ENCODE results near the gene ANKLE1.

The ANKLE1 gene

DNA sequence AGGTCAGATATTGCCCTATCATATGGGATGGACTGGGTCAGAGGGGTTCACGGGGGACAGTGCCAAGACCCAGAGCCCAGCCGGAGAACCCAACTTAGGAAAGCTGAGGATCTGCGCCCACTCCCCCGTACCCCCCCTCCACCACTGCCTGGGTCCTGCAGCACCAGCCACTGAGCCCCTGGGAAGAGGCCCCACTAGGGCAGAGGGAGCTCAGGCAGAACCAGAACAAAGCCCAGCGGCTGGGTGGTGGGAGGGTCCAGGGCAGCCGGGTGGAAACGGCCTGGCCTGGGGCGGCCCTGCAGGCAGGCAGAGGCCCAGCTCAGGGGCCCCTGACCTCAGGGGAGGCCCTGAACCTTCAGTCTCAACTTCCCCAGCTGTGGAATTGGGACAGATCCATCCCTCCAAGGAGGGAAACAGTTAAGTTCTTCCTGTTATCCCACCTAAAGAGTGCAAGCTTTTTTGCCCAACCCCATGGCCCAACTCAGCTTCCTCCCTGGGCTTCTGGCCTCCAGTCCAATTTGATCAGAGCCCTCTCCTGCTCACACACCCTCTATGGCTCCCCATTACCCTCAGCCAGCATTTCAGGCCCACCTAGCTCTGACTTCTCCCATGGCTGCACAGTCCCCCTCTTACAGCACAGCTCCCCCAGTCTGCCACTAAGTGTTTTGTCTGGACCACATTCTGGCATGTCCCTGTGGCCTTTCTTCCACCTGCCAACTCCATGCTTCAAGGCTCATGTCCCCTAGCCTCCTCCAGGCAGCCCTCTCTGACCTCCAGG, 39.1 kb upstream of the ANKLE1 start:
- H3K4me2 ChIP-seq (ENCODE audit: low read length) = peak overlapping the region; percentile 89
- peaks cover 33% of the 10 kb centered on the region for H3K36me3 ChIP-seq (ENCODE audit: control insufficient read depth, low read length)
- no peaks in the 10 kb centered on the region for H3K9me2 ChIP-seq (replicated peaks; ENCODE audit: control insufficient read depth, low read length)
- no peaks in the 10 kb centered on the region for H3K27me3 ChIP-seq (ENCODE audit: control insufficient read depth, low read length)
- H3K79me2 ChIP-seq (ENCODE audit: control insufficient read depth, low read length) = peaks cover 52% of the 10 kb centered on the region
- H4K20me1 ChIP-seq (ENCODE audit: control insufficient read depth, insufficient read depth, low read depth, low read length) = peaks cover 14% of the 10 kb centered on the region
- no peaks in the 10 kb centered on the region for H3K9me3 ChIP-seq (ENCODE audit: control insufficient read depth, insufficient read depth, low read length)
- H3K4me1 ChIP-seq (ENCODE audit: control insufficient read depth, low read length) = peaks cover 35% of the 10 kb centered on the region
- TF ChIP-seq CTCF (IDR thresholded peaks at IDR 0.05; ENCODE audit: low read depth, low read length, poor library complexity, severe bottlenecking) (peak; percentile 9), EZH2phosphoT487 (IDR thresholded peaks at IDR 0.05; ENCODE audit: borderline replicate concordance, low read length) (no peak)
- peaks cover 18% of the 10 kb centered on the region for H3F3A ChIP-seq (ENCODE audit: control insufficient read depth, insufficient read depth)
- H3K4me3 ChIP-seq (ENCODE audit: low read length) = peak overlapping the region; percentile 88
- 0 out of 2 replicates have a peak overlapping the region, but pooled peaks have one; percentile 53 for H3K27ac ChIP-seq (ENCODE audit: low read depth, low read length)

GRCh38 chr19:17243211-17243829, 38.4 kb upstream of the ANKLE1 start:
- Histone ChIP-seq H3K27me3 (ENCODE audit: control insufficient read depth, low read length) (no peaks in the 10 kb centered on the region), H4K20me1 (ENCODE audit: control insufficient read depth, insufficient read depth, low read depth, low read length) (peaks cover 14% of the 10 kb centered on the region), H3K4me1 (ENCODE audit: control insufficient read depth, low read length) (peaks cover 36% of the 10 kb centered on the region), H3K36me3 (ENCODE audit: control insufficient read depth, low read length) (peaks cover 26% of the 10 kb centered on the region), H3F3A (ENCODE audit: control insufficient read depth, insufficient read depth) (peaks cover 14% of the 10 kb centered on the region), H3K9me2 (replicated peaks; ENCODE audit: control insufficient read depth, low read length) (no peaks in the 10 kb centered on the region), H3K9me3 (ENCODE audit: control insufficient read depth, insufficient read depth, low read length) (no peaks in the 10 kb centered on the region), H3K27ac (ENCODE audit: low read depth, low read length) (peak overlapping the region; percentile 53), H3K4me3 (ENCODE audit: low read length) (peak overlapping the region; percentile 88), H3K4me2 (ENCODE audit: low read length) (peak overlapping the region; percentile 89), H3K79me2 (ENCODE audit: control insufficient read depth, low read length) (peaks cover 52% of the 10 kb centered on the region)
- TF ChIP-seq CTCF (IDR thresholded peaks at IDR 0.05; ENCODE audit: low read depth, low read length, poor library complexity, severe bottlenecking) (no peak), EZH2phosphoT487 (IDR thresholded peaks at IDR 0.05; ENCODE audit: borderline replicate concordance, low read length) (no peak)

- H3K27me3 ChIP-seq (ENCODE audit: control insufficient read depth, low read length) = no peaks in the 10 kb centered on the region
- H3K4me1 ChIP-seq (ENCODE audit: control insufficient read depth, low read length) = peaks cover 39% of the 10 kb centered on the region
- peak overlapping the region; percentile 53 for H3K27ac ChIP-seq (ENCODE audit: low read depth, low read length)
- TF ChIP-seq EZH2phosphoT487 (IDR thresholded peaks at IDR 0.05; ENCODE audit: borderline replicate concordance, low read length) (no peak), CTCF (IDR thresholded peaks at IDR 0.05; ENCODE audit: low read depth, low read length, poor library complexity, severe bottlenecking) (no peak)
- H3K4me2 ChIP-seq (ENCODE audit: low read length) = peak overlapping the region; percentile 89
- peaks cover 52% of the 10 kb centered on the region for H3K79me2 ChIP-seq (ENCODE audit: control insufficient read depth, low read length)
- no peaks in the 10 kb centered on the region for H3K9me3 ChIP-seq (ENCODE audit: control insufficient read depth, insufficient read depth, low read length)
- peaks cover 10% of the 10 kb centered on the region for H3F3A ChIP-seq (ENCODE audit: control insufficient read depth, insufficient read depth)
- peaks cover 14% of the 10 kb centered on the region for H4K20me1 ChIP-seq (ENCODE audit: control insufficient read depth, insufficient read depth, low read depth, low read length)
- no peaks in the 10 kb centered on the region for H3K9me2 ChIP-seq (replicated peaks; ENCODE audit: control insufficient read depth, low read length)
- peaks cover 21% of the 10 kb centered on the region for H3K36me3 ChIP-seq (ENCODE audit: control insufficient read depth, low read length)
- H3K4me3 ChIP-seq (ENCODE audit: low read length) = peak overlapping the region; percentile 88
Observed at GRCh38 chr19:17243830-17244617, 37.7 kb upstream of the ANKLE1 start.
